ENCODE measurements around the gene TSPAN5.

TSPAN5 gene

GRCh38 chr4:98643755-98644154 is 14.7 kb downstream of the TSPAN5 start:
- no peak for DNase-seq (ENCODE audit: low read depth)

GRCh38 chr4:98642991-98643426 is 15.4 kb downstream of the TSPAN5 start:
- DNase-seq (ENCODE audit: low read depth): no peak

DNA sequence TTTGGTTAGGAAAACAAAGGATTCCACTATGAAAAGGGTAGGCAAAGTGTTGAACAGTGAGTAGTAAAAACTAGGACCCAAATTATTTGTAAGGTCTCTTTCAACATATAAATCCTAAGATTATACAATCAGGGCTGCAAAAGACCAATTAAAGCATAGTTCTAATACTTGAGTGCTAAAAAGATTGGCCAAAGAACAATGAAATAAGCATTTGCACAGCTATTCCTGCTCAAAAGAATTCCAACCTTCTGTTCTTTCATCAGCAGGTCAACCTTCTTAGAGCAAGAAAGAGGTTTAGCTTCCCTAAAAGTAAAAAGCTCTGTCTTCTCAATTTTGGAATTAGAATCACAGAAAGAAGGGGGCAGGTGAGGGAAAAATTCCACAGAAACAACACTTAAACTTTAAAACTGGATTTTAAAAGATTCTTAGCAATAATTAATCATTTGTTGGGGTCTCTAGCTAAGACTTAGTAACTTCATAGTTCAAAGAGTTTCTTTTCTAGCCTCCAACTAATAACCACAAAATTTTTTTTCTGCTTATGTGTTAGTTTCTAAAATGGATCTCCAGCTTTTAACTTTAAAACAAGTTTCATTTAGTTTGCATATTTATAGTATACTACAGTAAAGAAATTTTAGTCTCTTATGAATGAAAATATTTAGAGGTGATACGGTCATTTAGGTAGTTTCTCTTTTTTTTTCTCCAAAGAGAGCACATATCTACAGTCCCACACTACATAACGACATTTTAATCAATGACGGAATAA is 16.3 kb downstream of the TSPAN5 start:
- no peak for DNase-seq (ENCODE audit: low read depth)

DNA sequence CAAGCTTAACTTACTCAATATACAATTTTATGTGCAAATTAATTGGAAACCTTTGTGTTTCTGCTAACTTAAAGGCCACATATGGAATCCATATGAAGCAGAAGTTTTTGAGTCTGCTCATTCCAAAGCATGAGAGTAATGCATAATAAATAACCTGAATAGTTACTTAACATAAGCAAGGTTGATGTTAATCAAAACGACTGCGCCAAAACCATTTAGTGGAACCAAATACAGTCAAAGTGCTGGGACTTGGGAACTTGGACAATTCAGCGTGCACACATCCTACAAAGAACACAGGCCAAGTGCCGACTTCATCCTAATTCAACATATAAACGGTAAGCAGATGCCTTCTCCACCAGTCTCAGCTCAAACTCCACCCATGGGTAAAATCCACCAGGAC is 17.0 kb downstream of the TSPAN5 start:
- DNase-seq (ENCODE audit: low read depth): no peak

GRCh38 chr4:98639523-98639922 is 18.9 kb downstream of the TSPAN5 start:
- DNase-seq (ENCODE audit: low read depth): no peak

DNA sequence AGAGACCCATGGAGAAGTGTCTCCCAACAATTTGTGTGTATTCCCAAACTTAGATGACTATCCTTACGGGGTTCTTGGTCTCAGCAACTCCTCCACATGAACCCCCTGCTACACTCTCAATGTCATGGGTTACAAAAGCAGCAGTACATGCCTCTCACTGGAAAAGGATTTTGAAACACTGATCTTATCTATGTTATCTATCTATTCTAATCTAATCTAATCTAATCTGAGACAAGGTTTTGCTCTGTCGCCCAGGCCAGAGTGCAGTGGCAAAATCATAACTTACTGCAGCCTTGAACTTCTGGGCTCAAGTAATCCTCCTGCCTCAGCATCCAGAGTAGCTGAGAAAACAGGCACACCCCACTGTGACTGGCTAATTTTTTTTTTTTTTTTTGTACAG is 19.3 kb downstream of the TSPAN5 start:
- no peak for DNase-seq (ENCODE audit: low read depth)

DNA sequence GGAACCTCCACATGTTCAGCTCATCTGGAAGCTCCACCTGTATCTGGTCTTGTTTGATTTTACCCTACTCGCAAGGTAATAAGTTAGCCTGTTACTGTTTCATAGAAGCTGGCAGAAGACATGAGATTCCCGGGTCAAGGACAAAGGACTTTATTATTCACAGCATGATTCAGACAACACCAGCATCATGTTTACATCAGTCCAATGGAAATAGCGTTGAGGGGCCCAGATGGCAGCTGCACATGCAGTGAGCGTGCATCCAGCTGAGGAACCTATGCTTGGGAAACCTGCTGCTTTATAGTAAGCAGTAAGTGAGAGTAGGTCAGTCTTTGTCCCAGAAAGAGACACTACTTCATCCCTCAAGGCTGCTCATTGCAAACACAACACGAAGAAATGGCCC is 19.8 kb downstream of the TSPAN5 start:
- DNase-seq (ENCODE audit: low read depth): no peak

DNA sequence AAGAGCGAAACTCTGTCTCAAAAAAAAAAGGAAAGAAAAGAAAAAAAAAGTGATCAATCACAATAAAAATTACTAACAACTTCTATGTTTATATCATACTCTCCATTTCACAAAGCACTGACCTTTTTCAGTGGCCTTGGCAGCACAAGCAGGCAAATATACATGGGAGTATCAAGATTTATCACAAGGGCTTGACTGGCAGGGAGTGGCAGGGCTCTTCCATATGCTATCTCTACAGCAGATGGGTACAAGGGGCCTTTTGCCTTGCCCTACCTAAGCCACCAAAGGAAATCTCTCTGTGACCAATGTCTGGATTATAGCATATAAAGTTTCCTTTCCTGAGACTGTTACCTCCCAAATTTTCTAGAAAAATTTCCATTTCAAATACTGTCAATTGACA is 24.4 kb downstream of the TSPAN5 start:
- no peak for DNase-seq (ENCODE audit: low read depth)

DNA sequence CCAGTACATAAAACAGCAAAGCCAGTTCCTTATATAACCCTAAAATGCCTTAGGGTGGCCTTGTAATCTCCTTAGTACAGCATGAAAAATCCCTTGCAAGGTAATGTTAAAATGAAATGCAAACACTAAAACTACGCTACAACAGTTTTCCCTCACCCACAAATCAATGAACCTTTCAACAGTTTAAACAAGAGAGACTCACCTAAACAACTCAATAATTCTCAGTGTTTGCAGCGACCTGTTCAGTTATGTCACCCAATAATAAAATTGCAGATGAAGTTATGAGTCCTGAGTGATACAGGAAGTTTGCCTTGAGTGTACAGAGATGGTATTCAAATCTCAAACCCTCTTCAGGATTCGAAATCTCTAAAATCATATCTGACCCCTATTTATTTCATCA is 25.3 kb downstream of the TSPAN5 start:
- no peak for DNase-seq (ENCODE audit: low read depth)

GRCh38 chr4:98632258-98632657 is 26.2 kb downstream of the TSPAN5 start:
- no peak for DNase-seq (ENCODE audit: low read depth)

- no peak for DNase-seq (ENCODE audit: low read depth)
Measured at GRCh38 chr4:98631506-98631905, 26.9 kb downstream of the TSPAN5 start.

DNA sequence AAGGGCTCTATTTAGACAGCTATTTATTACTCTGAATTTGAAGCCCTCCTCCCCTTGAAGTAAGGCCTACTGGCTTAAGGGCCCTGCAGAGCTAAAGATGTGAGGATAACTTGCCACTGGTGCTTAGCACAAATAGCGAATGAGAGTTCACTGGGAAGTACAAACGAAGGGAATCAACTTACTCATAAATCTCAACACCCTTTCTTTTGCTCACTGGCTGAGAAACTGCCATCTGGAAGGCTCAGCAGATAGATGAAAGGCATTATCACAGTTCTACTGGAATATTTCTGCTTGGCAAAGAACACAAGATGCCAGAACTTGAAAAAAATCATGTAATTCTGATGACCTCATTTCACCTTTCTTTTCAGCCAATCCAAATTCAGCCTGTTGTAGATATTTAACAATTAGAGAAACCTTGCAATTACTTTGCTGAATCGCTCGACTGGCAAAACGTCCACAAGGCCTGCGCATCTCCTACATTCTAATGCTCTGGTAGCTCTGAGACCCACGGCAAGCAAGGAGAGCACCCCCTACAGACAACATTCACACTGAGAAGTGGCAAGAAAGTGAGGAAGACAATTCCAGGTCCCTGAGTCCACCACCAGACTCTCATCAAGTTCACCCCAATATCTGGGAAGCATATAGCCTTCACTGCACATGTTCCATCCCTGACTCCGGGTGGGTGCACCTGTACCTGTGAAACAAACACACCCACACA is 27.5 kb downstream of the TSPAN5 start:
- DNase-seq (ENCODE audit: low read depth): no peak

GRCh38 chr4:98627531-98628257 is 30.7 kb downstream of the TSPAN5 start:
- no peak for DNase-seq (ENCODE audit: low read depth)

DNA sequence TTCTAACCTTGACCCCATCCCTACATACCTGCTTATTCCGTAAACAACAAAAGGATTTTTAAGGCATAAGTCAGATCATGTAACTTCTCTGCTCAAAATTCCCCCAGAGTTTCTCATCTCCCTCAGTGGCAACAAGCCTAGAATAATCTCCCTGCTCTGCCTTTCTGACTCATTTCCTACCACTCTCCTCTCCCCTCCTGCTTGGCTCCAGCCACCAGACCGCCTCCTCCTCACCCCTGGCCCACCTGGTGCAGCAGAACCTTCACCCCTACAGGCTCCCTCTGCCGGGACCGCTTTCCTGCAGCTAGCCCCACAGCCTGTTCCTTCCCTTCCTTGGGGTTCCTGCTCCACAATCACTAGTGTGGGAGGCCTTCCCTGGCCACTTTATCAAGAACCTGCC is 32.1 kb downstream of the TSPAN5 start:
- no peak for DNase-seq (ENCODE audit: low read depth)

GRCh38 chr4:98625920-98626319 is 32.5 kb downstream of the TSPAN5 start:
- DNase-seq (ENCODE audit: low read depth): no peak

DNA sequence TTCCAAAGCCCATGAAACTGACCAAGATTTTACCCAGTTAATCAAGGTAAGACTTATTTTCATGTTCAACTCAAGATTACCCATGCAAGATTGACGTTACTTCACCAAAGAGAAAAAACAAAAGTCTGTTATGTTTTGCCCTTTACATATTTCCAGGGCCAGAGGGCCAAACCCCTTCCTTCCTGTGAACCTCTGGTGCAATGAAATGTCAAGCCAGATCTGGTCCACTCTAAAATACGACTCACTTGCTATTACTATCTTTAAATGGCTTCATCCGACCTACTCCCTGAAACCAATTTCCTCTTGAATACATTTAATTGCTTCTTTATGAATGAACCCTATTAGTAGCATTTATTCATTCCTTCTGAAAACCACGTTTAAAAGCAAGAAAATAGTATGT is 33.0 kb downstream of the TSPAN5 start:
- DNase-seq (ENCODE audit: low read depth): no peak

DNA sequence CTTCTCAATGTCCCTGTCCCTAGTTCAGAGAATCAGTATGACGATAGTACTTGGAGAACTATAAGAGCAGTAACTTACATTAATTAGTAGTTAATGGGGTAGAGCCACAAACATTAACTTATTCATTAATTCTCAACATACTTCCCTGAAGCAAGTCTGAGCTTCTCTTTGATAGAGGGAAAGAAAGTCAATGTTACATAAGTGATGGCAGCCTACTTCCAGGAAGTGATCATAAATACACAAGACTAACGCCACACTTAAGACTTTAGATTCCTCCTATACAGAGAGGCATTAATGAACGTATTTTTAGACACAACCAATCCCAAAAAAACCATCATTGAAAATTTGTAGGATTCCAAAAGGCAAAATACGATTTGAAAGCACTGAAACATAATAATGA is 33.8 kb downstream of the TSPAN5 start:
- no peak for DNase-seq (ENCODE audit: low read depth)

DNA sequence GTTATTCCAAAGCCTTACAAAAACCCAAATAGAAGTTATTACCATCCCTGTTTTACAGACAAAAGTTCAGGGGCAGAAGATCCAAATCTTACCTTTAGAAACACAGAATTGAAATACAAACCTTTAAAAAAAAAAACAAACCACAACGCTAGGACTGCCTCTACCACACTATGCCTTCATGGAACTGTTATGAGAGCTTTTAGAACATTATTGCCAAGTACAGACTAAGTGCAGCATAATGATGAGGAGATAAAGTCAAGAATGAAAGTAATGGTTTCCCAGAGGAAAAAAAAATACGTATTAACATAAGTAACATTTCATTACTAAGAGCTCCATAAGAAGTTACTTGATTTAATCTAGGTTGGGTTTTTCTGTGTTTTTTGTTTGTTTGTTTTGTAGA is 34.3 kb downstream of the TSPAN5 start:
- no peak for DNase-seq (ENCODE audit: low read depth)

GRCh38 chr4:98623126-98623802 is 35.1 kb downstream of the TSPAN5 start:
- DNase-seq (ENCODE audit: low read depth): no peak

DNA sequence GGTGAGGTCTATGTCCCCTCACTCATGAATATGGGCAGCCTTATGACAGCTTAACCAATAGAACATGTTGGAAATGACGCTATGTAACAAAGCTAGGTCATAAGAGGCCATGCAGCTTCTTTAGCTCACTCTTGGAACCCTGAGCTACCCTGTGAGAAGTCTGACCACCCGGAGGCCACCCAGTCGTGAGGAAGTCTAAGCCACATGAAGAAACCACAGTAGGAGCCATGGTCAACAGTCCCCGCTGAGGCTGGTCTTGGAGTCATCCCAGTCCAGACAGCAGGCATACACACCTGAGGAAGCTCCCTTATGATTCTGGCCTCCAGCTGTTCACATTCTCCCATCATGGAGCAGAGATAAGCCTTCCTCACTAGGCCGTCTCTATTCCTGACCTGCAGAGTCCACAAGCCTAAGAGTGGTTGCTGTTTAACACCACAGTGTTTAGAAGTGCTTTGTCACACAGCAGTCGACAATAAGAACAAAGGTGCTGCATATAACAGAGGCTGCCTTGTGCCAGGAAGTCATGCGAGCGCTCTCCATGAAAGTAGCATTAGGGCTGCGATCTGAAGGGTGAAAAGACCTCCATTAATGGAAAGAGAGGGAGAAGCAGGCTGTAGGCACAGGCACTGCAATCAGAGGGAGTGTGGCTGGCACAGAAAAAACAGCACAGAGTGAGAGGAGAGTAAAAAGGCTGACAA is 38.2 kb downstream of the TSPAN5 start:
- no peak for DNase-seq (ENCODE audit: low read depth)

- DNase-seq (ENCODE audit: low read depth): no peak
Measured at GRCh38 chr4:98619180-98619579, 39.2 kb downstream of the TSPAN5 start.

GRCh38 chr4:98618680-98619079 is 39.7 kb downstream of the TSPAN5 start:
- no peak for DNase-seq (ENCODE audit: low read depth)
